HepG2 (cell line): ENCODE measurements around the gene GSTM4. TPM values are rescaled to one million over a fixed set of nuclear protein-coding genes. Genes with fewer than 3 reads are reported as not detected.

Experiments
- FOSL2 ChIP-seq: sonication (generic); formaldehyde crosslinking; IDR thresholded peaks from 2 replicates; pipeline ENCODE4 v1.4.0; 2020; ENCODE audit warnings: missing genetic modification reagents
- GABPA ChIP-seq, 2 experiments: IDR thresholded peaks; 2 replicates each; pipeline ENCODE4 v1.6.1; 2011 to 2016; ENCODE audit warnings: low read depth in 2 of 2, low read length in 1 of 2, missing biosample characterization in 1 of 2, missing genetic modification characterization in 1 of 2
- GZF1 ChIP-seq: sonication (generic); formaldehyde crosslinking; IDR thresholded peaks from 2 replicates; pipeline ENCODE4 v1.5.1; 2020; ENCODE audit warnings: mild to moderate bottlenecking, missing genetic modification reagents
- KAT7 ChIP-seq: IDR thresholded peaks from 2 replicates; pipeline ENCODE4 v1.6.1; 2018; ENCODE audit warnings: borderline replicate concordance, missing compliant biosample characterization
- MIXL1 ChIP-seq: IDR thresholded peaks from 2 replicates; pipeline ENCODE4 v1.6.1; 2016
- MYNN ChIP-seq: sonication (generic); formaldehyde crosslinking; IDR thresholded peaks from 2 replicates; pipeline ENCODE4 v1.4.0; 2020; ENCODE audit warnings: mild to moderate bottlenecking, low read depth, missing genetic modification reagents
- NCOR1 ChIP-seq: fragments of 200-600 bp; sonication (generic); IDR thresholded peaks from 2 replicates; pipeline ENCODE4 v1.7.0; 2017; ENCODE audit warnings: antibody characterized with exemption, low read length, borderline replicate concordance
- RARA ChIP-seq: IDR thresholded peaks from 2 replicates; pipeline ENCODE4 v1.6.1; 2016; ENCODE audit warnings: missing genetic modification reagents, missing compliant biosample characterization
- SMAD1 ChIP-seq: sonication (generic); formaldehyde crosslinking; IDR thresholded peaks from 2 replicates; pipeline ENCODE4 v1.4.0; 2020; ENCODE audit warnings: missing genetic modification reagents, low read depth, mild to moderate bottlenecking, borderline replicate concordance
- WIZ ChIP-seq: sonication (generic); formaldehyde crosslinking; IDR thresholded peaks from 2 replicates; pipeline ENCODE4 v1.5.1; 2020; ENCODE audit warnings: mild to moderate bottlenecking, missing genetic modification reagents
- ZNF253 ChIP-seq: sonication (generic); formaldehyde crosslinking; IDR thresholded peaks from 2 replicates; pipeline ENCODE4 v1.8.0; 2022; ENCODE audit warnings: mild to moderate bottlenecking, missing genetic modification reagents, borderline replicate concordance
- ZNF317 ChIP-seq: sonication (generic); formaldehyde crosslinking; IDR thresholded peaks from 2 replicates; pipeline ENCODE4 v1.5.0; 2020; ENCODE audit warnings: mild to moderate bottlenecking, missing genetic modification reagents
- ZNF615 ChIP-seq: sonication (generic); formaldehyde crosslinking; IDR thresholded peaks from 2 replicates; pipeline ENCODE4 v1.5.0; 2020; ENCODE audit warnings: mild to moderate bottlenecking, missing genetic modification reagents, borderline replicate concordance
- ZNF878 ChIP-seq: sonication (generic); formaldehyde crosslinking; IDR thresholded peaks from 2 replicates; pipeline ENCODE4 v1.8.1; 2023; ENCODE audit warnings: mild to moderate bottlenecking, missing genetic modification reagents, moderate library complexity
- polyA plus RNA-seq, 8 experiments: library from polyadenylated mRNA; depleted of rRNA in 3 of 8; stranded (reverse) in 7 of 8; unstranded in 1 of 8; fragments of >200 nt; fragmentation: Illumina TruSeq in 4 of 8; extraction: Trizol in 4 of 8; gene quantifications; 2 replicates each; pipeline versions ENCODE4 v1.2.1 to v1.2.3, GENCODE V29; 2011 to 2016; ENCODE audit warnings: low read depth in 4 of 8, missing spikeins in 1 of 8, mixed read lengths in 1 of 8; ENCODE audit not compliant: insufficient read depth in 1 of 8
- total RNA-seq, 5 experiments: library from RNA; depleted of rRNA; stranded (reverse); fragments of >200 nt; fragmentation: Illumina TruSeq; extraction: Trizol; gene quantifications; 2 replicates each; pipeline ENCODE4 v1.2.3, GENCODE V29; 2016; ENCODE audit warnings: low read depth in 1 of 5
- TF ChIP-seq, protein P1 (sequence below), 2 experiments: IDR thresholded peaks; 2 replicates each; pipeline ENCODE4 v1.6.1; 2011 to 2012; ENCODE audit warnings: low read length in 2 of 2, borderline replicate concordance in 1 of 2, low read depth in 1 of 2, mild to moderate bottlenecking in 1 of 2, moderate library complexity in 1 of 2
- TF ChIP-seq, protein P2 (sequence below): sonication (generic); formaldehyde crosslinking; IDR thresholded peaks from 2 replicates; pipeline ENCODE4 v1.4.0; 2020; ENCODE audit warnings: missing genetic modification reagents, mild to moderate bottlenecking, borderline replicate concordance
- TF ChIP-seq, protein P3 (sequence below): sonication (generic); formaldehyde crosslinking; IDR thresholded peaks from 2 replicates; pipeline ENCODE4 v1.4.0; 2020; ENCODE audit warnings: missing genetic modification reagents

The GSTM4 gene
- total and polyA plus RNA-seq, 2 of the 13 experiments (the other 11 are each of a cell fraction or from before 2014, with no cell fraction given), result 25.3 to 40.8 TPM

DNA sequence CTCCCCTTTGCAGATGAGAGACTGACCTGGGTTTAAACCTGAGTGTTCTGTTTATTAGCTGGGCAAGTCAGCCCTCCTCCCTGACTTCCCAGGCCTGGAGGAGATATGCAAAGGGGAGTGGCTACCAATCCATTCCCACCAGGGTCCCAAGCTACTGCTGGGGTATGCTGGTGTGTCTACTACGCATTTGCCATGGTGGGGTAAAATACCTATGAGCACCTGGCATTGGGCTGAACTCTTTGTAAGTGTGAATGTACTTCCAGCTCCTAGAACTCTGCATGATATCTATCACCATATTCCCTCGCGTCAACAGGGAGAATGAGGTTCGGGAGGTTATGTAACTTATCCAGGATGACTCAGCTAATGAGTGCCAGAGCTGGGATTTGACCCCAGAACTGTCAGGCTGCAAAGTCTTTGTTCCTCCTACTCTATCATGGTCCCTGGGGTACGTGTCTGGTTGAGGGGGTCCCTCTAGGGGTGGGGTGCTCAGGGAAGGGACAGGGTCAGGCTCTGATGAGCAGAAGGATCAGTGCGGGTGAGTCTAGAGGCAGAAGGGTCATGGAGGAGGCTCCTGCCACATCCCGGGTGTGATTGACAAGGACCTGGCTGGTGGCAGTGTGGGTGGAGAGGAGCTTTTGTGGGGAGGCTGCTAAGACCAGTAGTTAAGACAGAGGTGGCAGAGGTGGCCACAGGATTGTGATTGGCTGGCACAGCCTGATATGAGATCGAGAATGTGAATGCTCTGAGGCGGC, 19.5 kb upstream of the GSTM4 start (continued):
- peak; percentile 93 for TF ChIP-seq FOSL2 (CRISPR knock-in tag)
- TF ChIP-seq RARA (CRISPR knock-in tag), result 0 out of 2 replicates have a peak, but pooled peaks have one; percentile 26
- no peak for TF ChIP-seq SMAD1 (CRISPR knock-in tag)
- TF ChIP-seq GZF1 (CRISPR knock-in tag), result no peak
- TF ChIP-seq WIZ, result no peak
- TF ChIP-seq ZNF253 (CRISPR knock-in tag), result no peak
- TF ChIP-seq, protein P1, sequence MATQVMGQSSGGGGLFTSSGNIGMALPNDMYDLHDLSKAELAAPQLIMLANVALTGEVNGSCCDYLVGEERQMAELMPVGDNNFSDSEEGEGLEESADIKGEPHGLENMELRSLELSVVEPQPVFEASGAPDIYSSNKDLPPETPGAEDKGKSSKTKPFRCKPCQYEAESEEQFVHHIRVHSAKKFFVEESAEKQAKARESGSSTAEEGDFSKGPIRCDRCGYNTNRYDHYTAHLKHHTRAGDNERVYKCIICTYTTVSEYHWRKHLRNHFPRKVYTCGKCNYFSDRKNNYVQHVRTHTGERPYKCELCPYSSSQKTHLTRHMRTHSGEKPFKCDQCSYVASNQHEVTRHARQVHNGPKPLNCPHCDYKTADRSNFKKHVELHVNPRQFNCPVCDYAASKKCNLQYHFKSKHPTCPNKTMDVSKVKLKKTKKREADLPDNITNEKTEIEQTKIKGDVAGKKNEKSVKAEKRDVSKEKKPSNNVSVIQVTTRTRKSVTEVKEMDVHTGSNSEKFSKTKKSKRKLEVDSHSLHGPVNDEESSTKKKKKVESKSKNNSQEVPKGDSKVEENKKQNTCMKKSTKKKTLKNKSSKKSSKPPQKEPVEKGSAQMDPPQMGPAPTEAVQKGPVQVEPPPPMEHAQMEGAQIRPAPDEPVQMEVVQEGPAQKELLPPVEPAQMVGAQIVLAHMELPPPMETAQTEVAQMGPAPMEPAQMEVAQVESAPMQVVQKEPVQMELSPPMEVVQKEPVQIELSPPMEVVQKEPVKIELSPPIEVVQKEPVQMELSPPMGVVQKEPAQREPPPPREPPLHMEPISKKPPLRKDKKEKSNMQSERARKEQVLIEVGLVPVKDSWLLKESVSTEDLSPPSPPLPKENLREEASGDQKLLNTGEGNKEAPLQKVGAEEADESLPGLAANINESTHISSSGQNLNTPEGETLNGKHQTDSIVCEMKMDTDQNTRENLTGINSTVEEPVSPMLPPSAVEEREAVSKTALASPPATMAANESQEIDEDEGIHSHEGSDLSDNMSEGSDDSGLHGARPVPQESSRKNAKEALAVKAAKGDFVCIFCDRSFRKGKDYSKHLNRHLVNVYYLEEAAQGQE (IDR thresholded peaks at IDR 0.05; ENCODE audit: borderline replicate concordance in 1 of 2, low read depth in 1 of 2, low read length in 2 of 2), result no peak
- no peak for TF ChIP-seq NCOR1
- no peak for TF ChIP-seq GABPA (IDR thresholded peaks at IDR 0.05; ENCODE audit: low read depth, low read length)
- no peak for TF ChIP-seq GABPA (CRISPR knock-in tag; IDR thresholded peaks at IDR 0.05; ENCODE audit: low read depth)
- TF ChIP-seq ZNF317, result no peak
- no peak for TF ChIP-seq KAT7
- TF ChIP-seq, protein P2, sequence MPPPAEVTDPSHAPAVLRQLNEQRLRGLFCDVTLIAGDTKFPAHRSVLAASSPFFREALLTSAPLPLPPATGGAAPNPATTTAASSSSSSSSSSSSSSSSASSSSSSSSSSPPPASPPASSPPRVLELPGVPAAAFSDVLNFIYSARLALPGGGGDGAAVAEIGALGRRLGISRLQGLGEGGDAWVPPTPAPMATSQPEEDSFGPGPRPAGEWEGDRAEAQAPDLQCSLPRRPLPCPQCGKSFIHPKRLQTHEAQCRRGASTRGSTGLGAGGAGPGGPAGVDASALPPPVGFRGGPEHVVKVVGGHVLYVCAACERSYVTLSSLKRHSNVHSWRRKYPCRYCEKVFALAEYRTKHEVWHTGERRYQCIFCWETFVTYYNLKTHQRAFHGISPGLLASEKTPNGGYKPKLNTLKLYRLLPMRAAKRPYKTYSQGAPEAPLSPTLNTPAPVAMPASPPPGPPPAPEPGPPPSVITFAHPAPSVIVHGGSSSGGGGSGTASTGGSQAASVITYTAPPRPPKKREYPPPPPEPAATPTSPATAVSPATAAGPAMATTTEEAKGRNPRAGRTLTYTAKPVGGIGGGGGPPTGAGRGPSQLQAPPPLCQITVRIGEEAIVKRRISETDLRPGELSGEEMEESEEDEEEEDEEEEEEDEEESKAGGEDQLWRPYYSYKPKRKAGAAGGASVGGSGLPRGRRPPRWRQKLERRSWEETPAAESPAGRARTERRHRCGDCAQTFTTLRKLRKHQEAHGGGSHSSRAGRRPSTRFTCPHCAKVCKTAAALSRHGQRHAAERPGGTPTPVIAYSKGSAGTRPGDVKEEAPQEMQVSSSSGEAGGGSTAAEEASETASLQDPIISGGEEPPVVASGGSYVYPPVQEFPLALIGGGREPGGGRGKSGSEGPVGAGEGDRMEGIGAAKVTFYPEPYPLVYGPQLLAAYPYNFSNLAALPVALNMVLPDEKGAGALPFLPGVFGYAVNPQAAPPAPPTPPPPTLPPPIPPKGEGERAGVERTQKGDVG (CRISPR knock-in tag), result no peak
- TF ChIP-seq MIXL1, result no peak
- no peak for TF ChIP-seq ZNF878
- TF ChIP-seq, protein P3, sequence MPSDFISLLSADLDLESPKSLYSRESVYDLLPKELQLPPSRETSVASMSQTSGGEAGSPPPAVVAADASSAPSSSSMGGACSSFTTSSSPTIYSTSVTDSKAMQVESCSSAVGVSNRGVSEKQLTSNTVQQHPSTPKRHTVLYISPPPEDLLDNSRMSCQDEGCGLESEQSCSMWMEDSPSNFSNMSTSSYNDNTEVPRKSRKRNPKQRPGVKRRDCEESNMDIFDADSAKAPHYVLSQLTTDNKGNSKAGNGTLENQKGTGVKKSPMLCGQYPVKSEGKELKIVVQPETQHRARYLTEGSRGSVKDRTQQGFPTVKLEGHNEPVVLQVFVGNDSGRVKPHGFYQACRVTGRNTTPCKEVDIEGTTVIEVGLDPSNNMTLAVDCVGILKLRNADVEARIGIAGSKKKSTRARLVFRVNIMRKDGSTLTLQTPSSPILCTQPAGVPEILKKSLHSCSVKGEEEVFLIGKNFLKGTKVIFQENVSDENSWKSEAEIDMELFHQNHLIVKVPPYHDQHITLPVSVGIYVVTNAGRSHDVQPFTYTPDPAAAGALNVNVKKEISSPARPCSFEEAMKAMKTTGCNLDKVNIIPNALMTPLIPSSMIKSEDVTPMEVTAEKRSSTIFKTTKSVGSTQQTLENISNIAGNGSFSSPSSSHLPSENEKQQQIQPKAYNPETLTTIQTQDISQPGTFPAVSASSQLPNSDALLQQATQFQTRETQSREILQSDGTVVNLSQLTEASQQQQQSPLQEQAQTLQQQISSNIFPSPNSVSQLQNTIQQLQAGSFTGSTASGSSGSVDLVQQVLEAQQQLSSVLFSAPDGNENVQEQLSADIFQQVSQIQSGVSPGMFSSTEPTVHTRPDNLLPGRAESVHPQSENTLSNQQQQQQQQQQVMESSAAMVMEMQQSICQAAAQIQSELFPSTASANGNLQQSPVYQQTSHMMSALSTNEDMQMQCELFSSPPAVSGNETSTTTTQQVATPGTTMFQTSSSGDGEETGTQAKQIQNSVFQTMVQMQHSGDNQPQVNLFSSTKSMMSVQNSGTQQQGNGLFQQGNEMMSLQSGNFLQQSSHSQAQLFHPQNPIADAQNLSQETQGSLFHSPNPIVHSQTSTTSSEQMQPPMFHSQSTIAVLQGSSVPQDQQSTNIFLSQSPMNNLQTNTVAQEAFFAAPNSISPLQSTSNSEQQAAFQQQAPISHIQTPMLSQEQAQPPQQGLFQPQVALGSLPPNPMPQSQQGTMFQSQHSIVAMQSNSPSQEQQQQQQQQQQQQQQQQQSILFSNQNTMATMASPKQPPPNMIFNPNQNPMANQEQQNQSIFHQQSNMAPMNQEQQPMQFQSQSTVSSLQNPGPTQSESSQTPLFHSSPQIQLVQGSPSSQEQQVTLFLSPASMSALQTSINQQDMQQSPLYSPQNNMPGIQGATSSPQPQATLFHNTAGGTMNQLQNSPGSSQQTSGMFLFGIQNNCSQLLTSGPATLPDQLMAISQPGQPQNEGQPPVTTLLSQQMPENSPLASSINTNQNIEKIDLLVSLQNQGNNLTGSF, result no peak
- no peak for TF ChIP-seq ZNF615 (CRISPR knock-in tag)
- TF ChIP-seq MYNN (CRISPR knock-in tag), result no peak
